ENCODE results near the gene CFAP100.

GRCh38 chr3:126355777-126356372, 38.8 kb upstream of the CFAP100 start:
- TF ChIP-seq GATA2 (IDR thresholded peaks at IDR 0.05; ENCODE audit: low read depth, low read length) (no peak), GATA3 (IDR thresholded peaks at IDR 0.05; ENCODE audit: low read depth, low read length) (no peak)
